SK-N-SH (cell line): ENCODE measurements around the gene MACROD2. TPM values are rescaled to one million over a fixed set of nuclear protein-coding genes. Genes with fewer than 3 reads are reported as not detected.

Experiments used
- CTCF ChIA-PET: fragments of 300-600, 350-600 bp; formaldehyde crosslinking; extraction: SDS; loops from one replicate; lab custom pipeline; 2021; lab: Yijun Ruan, JAX
- POLR2A ChIA-PET: fragments of 350-600 bp; sonication (Branson Sonifier 250); formaldehyde crosslinking; extraction: SDS; loops from one replicate; lab custom pipeline; 2020; ENCODE audit warnings: antibody characterized with exemption, inconsistent platforms; lab: Yijun Ruan, JAX
- DNase-seq: peaks from one replicate; pipeline ENCODE4 v3.0.0; 2012
- H2AFZ ChIP-seq: fragments of 200-600 bp; sonication (generic); 2 replicates; pipeline ENCODE4 v1.8.1; 2016; ENCODE audit warnings: antibody characterized with exemption, mild to moderate bottlenecking, low read depth
- H3F3A ChIP-seq: fragments of 200-600 bp; sonication (generic); replicated peaks from 2 replicates; pipeline ENCODE3; 2016; ENCODE audit warnings: antibody characterized with exemption, mild to moderate bottlenecking; ENCODE audit not compliant: insufficient read depth
- H3K27ac ChIP-seq, 2 experiments: fragments of 200-500 bp in 1 of 2; fragments of 200-600 bp in 1 of 2; sonication (Bioruptor generic) in 1 of 2; sonication (generic), shearing (Covaris generic) in 1 of 2; 2 replicates each; pipeline versions ENCODE4 v1.5.1 to v1.6.1; 2014 to 2016; ENCODE audit warnings: low read depth in 2 of 2, inconsistent platforms in 1 of 2, low read length in 1 of 2, mild to moderate bottlenecking in 1 of 2, mixed read lengths in 1 of 2
- H3K27me3 ChIP-seq: fragments of 200-600 bp; sonication (generic), shearing (Covaris generic); 2 replicates; pipeline ENCODE4 v1.6.1; 2016; ENCODE audit warnings: mixed run types; ENCODE audit not compliant: insufficient read depth
- H3K36me3 ChIP-seq, 2 experiments: fragments of 200-500 bp in 1 of 2; fragments of 200-600 bp in 1 of 2; sonication (Bioruptor generic) in 1 of 2; sonication (generic) in 1 of 2; replicated peaks in 1 of 2; 2 replicates each; pipeline versions ENCODE3 to v1.5.1; 2014 to 2016; ENCODE audit warnings: low read length in 1 of 2, mild to moderate bottlenecking in 1 of 2; ENCODE audit not compliant: insufficient read depth in 2 of 2, control insufficient read depth in 1 of 2
- H3K4me1 ChIP-seq, 2 experiments: fragments of 200-500 bp in 1 of 2; fragments of 200-600 bp in 1 of 2; sonication (Bioruptor generic) in 1 of 2; sonication (generic), shearing (Covaris generic) in 1 of 2; 2 replicates each; pipeline versions ENCODE4 v1.5.1 to v1.6.1; 2014 to 2016; ENCODE audit warnings: low read depth in 1 of 2, low read length in 1 of 2, mixed run types in 1 of 2; ENCODE audit not compliant: insufficient read depth in 2 of 2, control insufficient read depth in 1 of 2
- H3K4me2 ChIP-seq: fragments of 200-600 bp; sonication (generic), shearing (Covaris generic); 2 replicates; pipeline ENCODE4 v1.6.1; 2017; ENCODE audit warnings: mixed run types
- H3K4me3 ChIP-seq, 2 experiments: fragments of 200-500 bp in 1 of 2; fragments of 200-600 bp in 1 of 2; sonication (Bioruptor generic) in 1 of 2; sonication (generic), shearing (Covaris generic) in 1 of 2; 2 replicates each; pipeline versions ENCODE4 v1.5.1 to v1.8.1; 2014 to 2016; ENCODE audit warnings: low read depth in 2 of 2, inconsistent platforms in 1 of 2, low read length in 1 of 2, mild to moderate bottlenecking in 1 of 2, mixed read lengths in 1 of 2, moderate library complexity in 1 of 2
- H3K79me2 ChIP-seq: fragments of 200-600 bp; sonication (generic); 2 replicates; pipeline ENCODE4 v1.8.1; 2017; ENCODE audit warnings: mild to moderate bottlenecking; ENCODE audit not compliant: insufficient read depth
- H3K9ac ChIP-seq: fragments of 200-600 bp; sonication (generic); 2 replicates; pipeline ENCODE4 v1.6.1; 2017; ENCODE audit warnings: mixed run types
- H3K9me2 ChIP-seq: fragments of 200-600 bp; sonication (generic); 2 replicates; pipeline ENCODE4 v1.6.1; 2017; ENCODE audit warnings: mixed run types
- H3K9me3 ChIP-seq: fragments of 200-600 bp; sonication (generic); 2 replicates; pipeline ENCODE4 v1.6.1; 2017; ENCODE audit warnings: mixed run types, mild to moderate bottlenecking, moderate library complexity
- H4K20me1 ChIP-seq: fragments of 200-600 bp; sonication (generic); 2 replicates; pipeline ENCODE4 v1.6.1; 2017; ENCODE audit warnings: mild to moderate bottlenecking, mixed run types; ENCODE audit not compliant: insufficient read depth
- CHD2 ChIP-seq: fragments of 150-350 bp; IDR thresholded peaks from 2 replicates; pipeline ENCODE4 v1.6.1; 2018; ENCODE audit warnings: low read length; ENCODE audit not compliant: partially characterized antibody
- ELF1 ChIP-seq: IDR thresholded peaks from 2 replicates; pipeline ENCODE4 v1.4.0; 2012
- EP300 ChIP-seq, 2 experiments: IDR thresholded peaks; 2 replicates each; pipeline versions ENCODE4 v1.4.0 to v1.6.1; 2012; ENCODE audit warnings: borderline replicate concordance in 1 of 2, low read depth in 1 of 2, low read length in 1 of 2
- EZH2phosphoT487 ChIP-seq: fragments of 200-600 bp; sonication (generic); IDR thresholded peaks from 2 replicates; pipeline ENCODE4 v1.6.1; 2017; ENCODE audit warnings: low read depth, mixed run types, mild to moderate bottlenecking, antibody characterized with exemption, moderate library complexity, borderline replicate concordance
- FOXM1 ChIP-seq: IDR thresholded peaks from 2 replicates; pipeline ENCODE4 v1.4.0; 2012; ENCODE audit warnings: low read depth, mild to moderate bottlenecking
- GABPA ChIP-seq: IDR thresholded peaks from 2 replicates; pipeline ENCODE4 v1.4.0; 2012; ENCODE audit warnings: low read depth, mild to moderate bottlenecking
- GATA2 ChIP-seq: sonication (generic); formaldehyde crosslinking; IDR thresholded peaks from 2 replicates; pipeline ENCODE4 v1.5.0; 2020; ENCODE audit warnings: mild to moderate bottlenecking, missing genetic modification reagents
- IRF3 ChIP-seq: fragments of 150-350 bp; IDR thresholded peaks from 2 replicates; pipeline ENCODE4 v1.6.1; 2016; ENCODE audit warnings: mild to moderate bottlenecking, low read depth, low read length
- JUND ChIP-seq: IDR thresholded peaks from 2 replicates; pipeline ENCODE4 v1.4.0; 2012
- MEF2A ChIP-seq: IDR thresholded peaks from 2 replicates; pipeline ENCODE4 v1.4.0; 2012; ENCODE audit warnings: low read depth, borderline replicate concordance
- NRF1 ChIP-seq: IDR thresholded peaks from 2 replicates; pipeline ENCODE4 v1.6.1; 2012; ENCODE audit warnings: low read depth, mild to moderate bottlenecking, low read length
- POLR2AphosphoS5 ChIP-seq: IDR thresholded peaks from 2 replicates; pipeline ENCODE4 v1.6.1; 2012; ENCODE audit warnings: low read depth, low read length
- RAD21 ChIP-seq: IDR thresholded peaks from 2 replicates; pipeline ENCODE4 v1.6.1; 2012; ENCODE audit warnings: mild to moderate bottlenecking, low read length
- RCOR1 ChIP-seq: fragments of 150-350 bp; IDR thresholded peaks from 2 replicates; pipeline ENCODE4 v1.6.1; 2017; ENCODE audit warnings: antibody characterized with exemption, low read length
- REST ChIP-seq: IDR thresholded peaks from 2 replicates; pipeline ENCODE4 v1.6.1; 2012; ENCODE audit warnings: mild to moderate bottlenecking, low read depth, low read length, moderate library complexity
- RFX5 ChIP-seq: IDR thresholded peaks from 2 replicates; pipeline ENCODE4 v1.6.1; 2012; ENCODE audit warnings: mild to moderate bottlenecking, improper control_type of control experiment, low read length
- RXRA ChIP-seq: IDR thresholded peaks from 2 replicates; pipeline ENCODE4 v1.4.0; 2012; ENCODE audit warnings: low read depth, mild to moderate bottlenecking, borderline replicate concordance
- SMC3 ChIP-seq: IDR thresholded peaks from 2 replicates; pipeline ENCODE4 v1.6.1; 2012; ENCODE audit warnings: low read depth, low read length, improper control_type of control experiment
- TAF1 ChIP-seq: IDR thresholded peaks from 2 replicates; pipeline ENCODE4 v1.6.1; 2012; ENCODE audit warnings: low read depth, mild to moderate bottlenecking, low read length, moderate library complexity, borderline replicate concordance
- TEAD4 ChIP-seq: IDR thresholded peaks from 2 replicates; pipeline ENCODE4 v1.4.0; 2012; ENCODE audit warnings: mild to moderate bottlenecking, borderline replicate concordance; ENCODE audit not compliant: insufficient read depth
- USF2 ChIP-seq: fragments of 150-350 bp; IDR thresholded peaks from 2 replicates; pipeline ENCODE4 v1.6.1; 2017; ENCODE audit warnings: antibody characterized with exemption, low read length, low read depth, borderline replicate concordance
- WGBS: methylation state at CpG from one replicate; pipeline ENCODE4 v1.1.6; 2017; ENCODE audit warnings: low lambda C conversion rate; 5-methylcytosine and 5-hydroxymethylcytosine counted together
- polyA plus RNA-seq, 3 experiments: library from polyadenylated mRNA; depleted of rRNA; stranded (reverse); fragments of >200 nt; gene quantifications; 2 replicates each; pipeline ENCODE4 v1.2.3, GENCODE V29; 2012
- TF ChIP-seq, protein P1 (sequence below): fragments of 200-600 bp; sonication (generic); IDR thresholded peaks from 2 replicates; pipeline ENCODE4 v1.6.1; 2017; ENCODE audit warnings: antibody characterized with exemption, mild to moderate bottlenecking, moderate library complexity

MACROD2 gene
- polyA plus RNA-seq, 1 of the 3 experiments (the other 2 are of a cell fraction) = 0.33 TPM

DNA sequence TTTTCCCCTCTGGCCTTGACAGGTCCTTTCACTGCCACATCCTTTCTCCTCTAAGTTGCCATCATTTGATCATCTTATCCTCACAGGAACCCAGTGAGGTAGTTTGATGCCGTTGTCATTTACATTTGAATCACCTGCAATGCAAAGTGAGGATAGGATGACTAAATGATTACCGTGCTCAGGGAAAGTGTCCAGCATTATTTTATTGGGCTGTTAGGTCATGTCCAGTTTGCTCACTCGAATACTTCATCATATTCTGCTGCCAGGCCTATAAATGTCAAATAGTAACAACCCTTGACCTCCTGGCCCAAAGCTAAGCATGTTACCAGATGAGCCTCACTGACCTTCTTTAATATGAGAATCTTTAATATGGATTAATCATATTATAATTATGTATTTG is 1410.8 kb downstream of the MACROD2 start (continued):
- TF ChIP-seq IRF3 (no peak), FOXM1 (no peak), USF2 (no peak)
- TF ChIP-seq, all 33 proteins: peak for 0

- WGBS = 48% methylated on average over 3 of the region's 3 CpGs
- CTCF ChIA-PET = interaction anchor here (1.4 kb wide), 1 partner anchor 8 kb away, joined by 4 read pairs; no protein-coding TSS in a partner anchor
- POLR2A ChIA-PET = interaction anchor here (0.6 to 1.0 kb wide), 2 partner anchors 79 to 1222 kb away, joined by 3 read pairs; no protein-coding TSS in a partner anchor
These were observed 1416.5 kb downstream of the MACROD2 start for GRCh38 chr20:15411781-15412180.

More at GRCh38 chr20:15411781-15412180, 1416.5 kb downstream of the MACROD2 start:
- H3K4me3 ChIP-seq = no peak overlapping the region
- H3K9me2 ChIP-seq = no peaks in the 10 kb centered on the region
- no peaks in the 10 kb centered on the region for H4K20me1 ChIP-seq
- H2AFZ ChIP-seq = no peak overlapping the region
- TF ChIP-seq MEF2A (no peak), TAF1 (no peak), SMC3 (no peak), CHD2 (no peak), RFX5 (no peak), RXRA (no peak), RCOR1 (no peak), EZH2phosphoT487 (no peak), REST (no peak), POLR2AphosphoS5 (no peak), TEAD4 (no peak), ELF1 (no peak), RAD21 (no peak), EP300 (IDR thresholded peaks at IDR 0.05; ENCODE audit: borderline replicate concordance in 1 of 2, low read depth in 1 of 2, low read length in 1 of 2) (no peak), GABPA (no peak), JUND (no peak), NRF1 (no peak), GATA2 (CRISPR knock-in tag) (no peak)
- TF ChIP-seq, protein P1, sequence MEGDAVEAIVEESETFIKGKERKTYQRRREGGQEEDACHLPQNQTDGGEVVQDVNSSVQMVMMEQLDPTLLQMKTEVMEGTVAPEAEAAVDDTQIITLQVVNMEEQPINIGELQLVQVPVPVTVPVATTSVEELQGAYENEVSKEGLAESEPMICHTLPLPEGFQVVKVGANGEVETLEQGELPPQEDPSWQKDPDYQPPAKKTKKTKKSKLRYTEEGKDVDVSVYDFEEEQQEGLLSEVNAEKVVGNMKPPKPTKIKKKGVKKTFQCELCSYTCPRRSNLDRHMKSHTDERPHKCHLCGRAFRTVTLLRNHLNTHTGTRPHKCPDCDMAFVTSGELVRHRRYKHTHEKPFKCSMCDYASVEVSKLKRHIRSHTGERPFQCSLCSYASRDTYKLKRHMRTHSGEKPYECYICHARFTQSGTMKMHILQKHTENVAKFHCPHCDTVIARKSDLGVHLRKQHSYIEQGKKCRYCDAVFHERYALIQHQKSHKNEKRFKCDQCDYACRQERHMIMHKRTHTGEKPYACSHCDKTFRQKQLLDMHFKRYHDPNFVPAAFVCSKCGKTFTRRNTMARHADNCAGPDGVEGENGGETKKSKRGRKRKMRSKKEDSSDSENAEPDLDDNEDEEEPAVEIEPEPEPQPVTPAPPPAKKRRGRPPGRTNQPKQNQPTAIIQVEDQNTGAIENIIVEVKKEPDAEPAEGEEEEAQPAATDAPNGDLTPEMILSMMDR = no peak
- H3K79me2 ChIP-seq = no peaks in the 10 kb centered on the region
- H3K36me3 ChIP-seq = no peaks in the 10 kb centered on the region
- H3K27me3 ChIP-seq = no peaks in the 10 kb centered on the region
- H3K4me2 ChIP-seq = no peak overlapping the region
- no peak overlapping the region for H3K9ac ChIP-seq
- H3F3A ChIP-seq = no peaks in the 10 kb centered on the region
- H3K27ac ChIP-seq = no peak overlapping the region
- H3K9me3 ChIP-seq = no peaks in the 10 kb centered on the region
- no peaks in the 10 kb centered on the region for H3K4me1 ChIP-seq
- DNase-seq = no peak
